Measurements from ENCODE around the gene FCHO2.

- no peak for TF ChIP-seq CTCF (IDR thresholded peaks at IDR 0.05; ENCODE audit: low read depth, low read length)
- no peak for TF ChIP-seq EZH2phosphoT487 (IDR thresholded peaks at IDR 0.05; ENCODE audit: low read depth)
Measured at GRCh38 chr5:73088026-73088425, 132.2 kb downstream of the FCHO2 start.
